SK-N-MC (cell line): ENCODE results near the gene CD34.

ENCODE experiments used
- EZH2 ChIP-seq: fragments of 200-600 bp; sonication (generic); IDR thresholded peaks from one replicate; pipeline ENCODE4 v1.6.1; 2017; ENCODE audit warnings: antibody characterized with exemption
- FOXP2 ChIP-seq: optimal IDR thresholded peaks from 2 replicates; pipeline ENCODE3; 2011; ENCODE audit warnings: mild to moderate bottlenecking, moderate library complexity; ENCODE audit not compliant: insufficient read depth; ENCODE audit errors: extremely low read length, control extremely low read depth
- POLR2AphosphoS5 ChIP-seq: IDR thresholded peaks from 2 replicates; pipeline ENCODE4 v1.6.1; 2012; ENCODE audit warnings: mild to moderate bottlenecking, low read depth, low read length, borderline replicate concordance

DNA sequence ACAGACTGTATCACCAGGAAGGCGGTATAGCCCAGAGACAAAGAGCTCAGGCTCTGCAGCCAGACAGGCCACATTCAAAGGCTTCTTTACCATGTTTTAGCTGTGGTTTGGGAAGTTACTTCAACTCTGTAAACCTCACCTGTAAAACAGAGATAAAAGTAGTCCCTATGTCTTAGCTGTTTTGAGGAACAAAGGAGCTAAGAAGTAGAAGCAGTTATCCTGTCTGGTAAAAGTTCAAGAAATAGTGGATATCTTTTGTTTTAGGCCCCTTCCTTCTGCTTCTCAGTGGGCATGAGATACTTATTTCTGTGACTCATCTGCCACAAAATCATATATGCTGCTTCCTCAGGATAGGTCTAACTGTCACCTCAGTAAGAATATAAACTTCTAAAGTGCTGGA lies 6.5 kb downstream of the CD34 start:
- TF ChIP-seq EZH2 (no peak), POLR2AphosphoS5 (no peak), FOXP2 (no peak)
